MM.1S (cell line): ENCODE results near the gene MIA2.

Experiments used
- CTCF ChIP-seq: fragments of 300-600 bp; sonication (generic); IDR thresholded peaks from 2 replicates; pipeline ENCODE4 v1.5.1; 2016; ENCODE audit warnings: antibody characterized with exemption, low read length, mixed read lengths
- EZH2phosphoT487 ChIP-seq: fragments of 300-600 bp; sonication (generic); IDR thresholded peaks from 2 replicates; pipeline ENCODE4 v1.6.1; 2018; ENCODE audit warnings: antibody characterized with exemption, low read length

- TF ChIP-seq CTCF, result no peak
- TF ChIP-seq EZH2phosphoT487, result no peak
Observed at GRCh38 chr14:39232554-39233415, 930 bp upstream of the MIA2 start.
